Ovary (tissue), 3 donors: Measurements from ENCODE around the gene NPM1.

ENCODE experiments used
- EP300 ChIP-seq: sonication (generic); formaldehyde crosslinking; IDR thresholded peaks from one replicate; pipeline ENCODE4 v1.6.1; 2017; ENCODE audit warnings: antibody characterized with exemption
- POLR2A ChIP-seq: fragments of 450-650 bp; IDR thresholded peaks from one replicate; pipeline ENCODE4 v1.6.1; 2017; ENCODE audit warnings: antibody characterized with exemption, mild to moderate bottlenecking, moderate library complexity
- TF ChIP-seq, protein P1 (sequence below), 3 donors: fragments of 450-650 bp in 2 of 3; fragments of 200-600 bp in 1 of 3; IDR thresholded peaks; one replicate each; pipeline versions ENCODE4 v1.5.1 to v1.8.0; 2016 to 2022; ENCODE audit warnings: antibody characterized with exemption in 3 of 3, mild to moderate bottlenecking in 1 of 3
- donor health status: DM: no; HTN: no; CAD: no.

DNA sequence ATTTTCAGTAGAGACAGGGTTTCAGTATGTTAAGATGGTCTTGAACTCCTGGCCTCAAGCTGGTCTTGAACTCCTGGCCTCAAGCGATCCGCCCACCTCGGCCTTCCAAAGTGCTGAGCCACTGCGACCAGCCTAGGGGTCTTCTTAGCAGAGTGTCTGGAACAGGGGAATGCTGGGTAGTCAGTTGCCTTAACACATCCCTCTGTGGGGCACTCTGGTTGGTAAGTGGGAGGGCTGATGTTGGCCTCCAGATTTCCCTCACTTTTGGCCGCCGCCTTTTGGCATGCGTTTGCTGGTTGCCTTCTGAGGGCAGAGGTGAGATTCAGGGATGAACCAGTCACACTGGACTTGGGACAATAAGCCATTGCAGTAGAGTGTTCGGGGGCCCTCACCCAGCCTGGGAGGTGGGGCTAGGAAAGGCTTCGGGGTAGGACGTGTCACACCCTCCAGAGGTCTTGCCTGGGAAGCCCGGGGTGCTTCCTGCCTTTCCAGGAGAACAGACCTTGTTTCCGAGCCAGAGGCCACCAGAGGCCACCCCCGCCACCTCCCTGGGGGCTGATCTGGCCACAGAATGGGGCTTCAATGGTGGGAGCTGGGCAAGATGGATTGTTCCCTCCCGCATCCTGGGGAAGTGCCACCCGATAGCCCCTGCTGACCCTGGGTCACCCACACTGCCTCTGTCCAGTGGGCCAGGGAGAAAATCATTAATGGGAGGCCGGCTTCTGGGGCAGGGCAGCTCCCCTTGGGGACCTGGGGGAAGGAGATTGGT is 45.1 kb downstream of the NPM1 start:
- TF ChIP-seq, protein P1, sequence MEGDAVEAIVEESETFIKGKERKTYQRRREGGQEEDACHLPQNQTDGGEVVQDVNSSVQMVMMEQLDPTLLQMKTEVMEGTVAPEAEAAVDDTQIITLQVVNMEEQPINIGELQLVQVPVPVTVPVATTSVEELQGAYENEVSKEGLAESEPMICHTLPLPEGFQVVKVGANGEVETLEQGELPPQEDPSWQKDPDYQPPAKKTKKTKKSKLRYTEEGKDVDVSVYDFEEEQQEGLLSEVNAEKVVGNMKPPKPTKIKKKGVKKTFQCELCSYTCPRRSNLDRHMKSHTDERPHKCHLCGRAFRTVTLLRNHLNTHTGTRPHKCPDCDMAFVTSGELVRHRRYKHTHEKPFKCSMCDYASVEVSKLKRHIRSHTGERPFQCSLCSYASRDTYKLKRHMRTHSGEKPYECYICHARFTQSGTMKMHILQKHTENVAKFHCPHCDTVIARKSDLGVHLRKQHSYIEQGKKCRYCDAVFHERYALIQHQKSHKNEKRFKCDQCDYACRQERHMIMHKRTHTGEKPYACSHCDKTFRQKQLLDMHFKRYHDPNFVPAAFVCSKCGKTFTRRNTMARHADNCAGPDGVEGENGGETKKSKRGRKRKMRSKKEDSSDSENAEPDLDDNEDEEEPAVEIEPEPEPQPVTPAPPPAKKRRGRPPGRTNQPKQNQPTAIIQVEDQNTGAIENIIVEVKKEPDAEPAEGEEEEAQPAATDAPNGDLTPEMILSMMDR (IDR thresholded peaks at IDR 0.05): no peak
- TF ChIP-seq EP300: no peak
- TF ChIP-seq POLR2A: no peak
